ENCODE results near the gene CCL8. TPM values are rescaled to one million over a fixed set of nuclear protein-coding genes. Genes with fewer than 3 reads are reported as not detected.

Gene CCL8
- total and polyA plus RNA-seq, 12 donors, result 0.38 to 17.5 (median 1.0) TPM; not detected in 2

GRCh38 chr17:34305606-34306005, 13.6 kb upstream of the CCL8 start:
- no peak overlapping the region for H3K4me3 ChIP-seq
- no peak for TF ChIP-seq CTCF (IDR thresholded peaks at IDR 0.05)
- no peak overlapping the region for H3K27ac ChIP-seq
- DNase-seq (no peak), ATAC-seq (no peak)
- H3K9me3 ChIP-seq, result no peaks in the 10 kb centered on the region
- H3K4me1 ChIP-seq, result peaks cover 0 to 69% (median 39%) of the 10 kb centered on the region in 9 donors
- H3K27me3 ChIP-seq, result no peaks in the 10 kb centered on the region
- no peaks in the 10 kb centered on the region for H3K36me3 ChIP-seq
- intact Hi-C loops (cut with DNase I), result loop anchor here (1.0 to 5.0 kb wide), 8 partner anchors 52 to 106 kb away; partner anchors contain the start of genes CCL1 (in 2 of the 10) and CCL13 (in 1 of the 10)

- peak; percentile 68 to 86 (median 80) for ATAC-seq
- peaks cover 0 to 5% (median 0%) of the 10 kb centered on the region in 7 donors for H3K27me3 ChIP-seq
- H3K4me1 ChIP-seq, result peaks cover 0 to 64% (median 32%) of the 10 kb centered on the region in 9 donors
- no peak overlapping the region for H3K4me3 ChIP-seq
- intact Hi-C loops (cut with DNase I), result loop anchor here (1.0 to 5.0 kb wide), 8 partner anchors 51 to 107 kb away; partner anchors contain the start of genes CCL1 (in 2 of the 10) and CCL13 (in 1 of the 10)
- WGBS, 2 donors, result 63 to 64% methylated on average over 3 of the region's 3 CpGs
- H3K36me3 ChIP-seq, result no peaks in the 10 kb centered on the region
- TF ChIP-seq CTCF (IDR thresholded peaks at IDR 0.05), result peak in 8 of 9 donors; percentile 45 to 69 (median 55)
- no peaks in the 10 kb centered on the region for H3K9me3 ChIP-seq
- peak overlapping the region in 5 of 10 donors; percentile 2 to 69 (median 30) for H3K27ac ChIP-seq
- peak in 1 of 2 donors; percentile 48 for DNase-seq
These were observed 12.8 kb upstream of the CCL8 start for GRCh38 chr17:34306466-34306865.

- Histone ChIP-seq H3K4me3 (no peak overlapping the region), H3K27ac (peak overlapping the region in 5 of 10 donors; percentile 2 to 69 (median 39)), H3K4me1 (peaks cover 0 to 61% (median 30%) of the 10 kb centered on the region in 9 donors), H3K36me3 (no peaks in the 10 kb centered on the region), H3K9me3 (no peaks in the 10 kb centered on the region), H3K27me3 (peaks cover 0 to 5% (median 0%) of the 10 kb centered on the region in 7 donors)
- peak in 5 of 8 donors; percentile 39 to 49 (median 46) for ATAC-seq
- WGBS, 2 donors, result 31 to 36% methylated on average over 3 of the region's 3 CpGs
- DNase-seq, result peak; percentile 24 to 34
- TF ChIP-seq CTCF (IDR thresholded peaks at IDR 0.05), result no peak
- intact Hi-C loops (cut with DNase I), result loop anchor here in 9 of 10 donors (1.0 to 5.0 kb wide), 7 partner anchors 50 to 106 kb away; partner anchors contain the start of genes CCL1 (in 2 of the 9) and CCL13 (in 1 of the 9)
These were observed 12.1 kb upstream of the CCL8 start for GRCh38 chr17:34307110-34307509.

GRCh38 chr17:34308371-34308770, 10.9 kb upstream of the CCL8 start:
- Histone ChIP-seq H3K36me3 (no peaks in the 10 kb centered on the region), H3K4me1 (peaks cover 0 to 59% (median 38%) of the 10 kb centered on the region in 9 donors), H3K27me3 (peaks cover 0 to 5% (median 0%) of the 10 kb centered on the region in 7 donors), H3K27ac (peak overlapping the region in 1 of 10 donors; percentile 57), H3K4me3 (no peak overlapping the region), H3K9me3 (no peaks in the 10 kb centered on the region)
- TF ChIP-seq CTCF (IDR thresholded peaks at IDR 0.05), result no peak
- DNase-seq, result no peak
- intact Hi-C loops (cut with DNase I), result loop anchor here in 6 of 10 donors (5.0 kb wide), 4 partner anchors 49 to 106 kb away; partner anchors contain the start of genes CCL1 (in 2 of the 6) and CCL13 (in 1 of the 6)
- ATAC-seq, result no peak
